ENCODE data around the gene OVCH1. TPM values are rescaled to one million over a fixed set of nuclear protein-coding genes. Genes with fewer than 3 reads are reported as not detected.

The OVCH1 gene
- total RNA-seq, 1 experiment from 2014 or later = not detected

- CTCF ChIA-PET = no interaction called here
- DNase-seq (ENCODE audit: low read depth, low spot score) = no peak
- Histone ChIP-seq H3K9me2 (ENCODE audit: insufficient read depth) (no peaks in the 10 kb centered on the region), H3K4me3 (replicated peaks in 1 of 2; ENCODE audit: low read depth in 1 of 2, low read length in 2 of 2) (no peak overlapping the region), H3K27ac (ENCODE audit: low read depth, low read length) (no peak overlapping the region), H3K9me3 (ENCODE audit: control insufficient read depth in 1 of 2, insufficient read depth in 1 of 2, low read depth in 1 of 2, low read length in 2 of 2) (no peaks in the 10 kb centered on the region), H3K36me3 (ENCODE audit: control insufficient read depth in 1 of 2, insufficient read depth in 2 of 2, low read length in 2 of 2) (no peaks in the 10 kb centered on the region), H3K9ac (ENCODE audit: low read length) (no peak overlapping the region), H3K27me3 (ENCODE audit: insufficient read depth, low read length) (no peaks in the 10 kb centered on the region), H3K4me1 (ENCODE audit: control insufficient read depth in 1 of 2, insufficient read depth in 2 of 2, low read length in 2 of 2) (no peaks in the 10 kb centered on the region), H2AFZ (ENCODE audit: low read depth, low read length, poor library complexity, severe bottlenecking) (no peak overlapping the region), H3K4me2 (ENCODE audit: low read length) (no peak overlapping the region), H4K20me1 (ENCODE audit: insufficient read depth) (no peaks in the 10 kb centered on the region), H3K79me2 (ENCODE audit: insufficient read depth, low read length) (no peaks in the 10 kb centered on the region)
- POLR2A ChIA-PET = no interaction called here
- no peak for TF ChIP-seq SP1 (IDR thresholded peaks at IDR 0.05; ENCODE audit: low read depth)
- TF ChIP-seq TCF7L2 (IDR thresholded peaks at IDR 0.05; ENCODE audit: borderline replicate concordance, extremely low read depth, insufficient read depth, insufficient read length) = no peak
- no peak for TF ChIP-seq ZBTB33 (IDR thresholded peaks at IDR 0.05; ENCODE audit: extremely low read depth, insufficient replicate concordance, low read length)
- no peak for TF ChIP-seq RAD21 (IDR thresholded peaks at IDR 0.05; ENCODE audit: low read depth)
- TF ChIP-seq, protein P1, sequence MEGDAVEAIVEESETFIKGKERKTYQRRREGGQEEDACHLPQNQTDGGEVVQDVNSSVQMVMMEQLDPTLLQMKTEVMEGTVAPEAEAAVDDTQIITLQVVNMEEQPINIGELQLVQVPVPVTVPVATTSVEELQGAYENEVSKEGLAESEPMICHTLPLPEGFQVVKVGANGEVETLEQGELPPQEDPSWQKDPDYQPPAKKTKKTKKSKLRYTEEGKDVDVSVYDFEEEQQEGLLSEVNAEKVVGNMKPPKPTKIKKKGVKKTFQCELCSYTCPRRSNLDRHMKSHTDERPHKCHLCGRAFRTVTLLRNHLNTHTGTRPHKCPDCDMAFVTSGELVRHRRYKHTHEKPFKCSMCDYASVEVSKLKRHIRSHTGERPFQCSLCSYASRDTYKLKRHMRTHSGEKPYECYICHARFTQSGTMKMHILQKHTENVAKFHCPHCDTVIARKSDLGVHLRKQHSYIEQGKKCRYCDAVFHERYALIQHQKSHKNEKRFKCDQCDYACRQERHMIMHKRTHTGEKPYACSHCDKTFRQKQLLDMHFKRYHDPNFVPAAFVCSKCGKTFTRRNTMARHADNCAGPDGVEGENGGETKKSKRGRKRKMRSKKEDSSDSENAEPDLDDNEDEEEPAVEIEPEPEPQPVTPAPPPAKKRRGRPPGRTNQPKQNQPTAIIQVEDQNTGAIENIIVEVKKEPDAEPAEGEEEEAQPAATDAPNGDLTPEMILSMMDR (IDR thresholded peaks at IDR 0.05 in 2 of 3, conservative IDR thresholded peaks at IDR 0.05 in 1 of 3; ENCODE audit: borderline replicate concordance in 1 of 3, insufficient read depth in 1 of 3, low read depth in 2 of 3, low read length in 2 of 3) = no peak
- TF ChIP-seq, protein P2, sequence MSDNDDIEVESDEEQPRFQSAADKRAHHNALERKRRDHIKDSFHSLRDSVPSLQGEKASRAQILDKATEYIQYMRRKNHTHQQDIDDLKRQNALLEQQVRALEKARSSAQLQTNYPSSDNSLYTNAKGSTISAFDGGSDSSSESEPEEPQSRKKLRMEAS (IDR thresholded peaks at IDR 0.05) = no peak
- RAD21 ChIA-PET (ENCODE audit: low non-redundant PET in 1 of 2, low total read pairs in 2 of 2, uncharacterized antibody in 2 of 2, unreplicated experiment in 2 of 2) = no interaction called here
- intact Hi-C loops (cut with micrococcal nuclease) = no loop called here
- no TSS peak for BruUV-seq (replicated peaks)
- ATAC-seq = no peak
Measured at GRCh38 chr12:29547151-29547632, 49.7 kb upstream of the OVCH1 start.

All from HCT116 (cell line).